ENCODE results near the gene THNSL1.

The THNSL1 gene

GRCh38 chr10:25068152-25069058 lies 52.0 kb downstream of the THNSL1 start (continued):
- TF ChIP-seq, protein P1, sequence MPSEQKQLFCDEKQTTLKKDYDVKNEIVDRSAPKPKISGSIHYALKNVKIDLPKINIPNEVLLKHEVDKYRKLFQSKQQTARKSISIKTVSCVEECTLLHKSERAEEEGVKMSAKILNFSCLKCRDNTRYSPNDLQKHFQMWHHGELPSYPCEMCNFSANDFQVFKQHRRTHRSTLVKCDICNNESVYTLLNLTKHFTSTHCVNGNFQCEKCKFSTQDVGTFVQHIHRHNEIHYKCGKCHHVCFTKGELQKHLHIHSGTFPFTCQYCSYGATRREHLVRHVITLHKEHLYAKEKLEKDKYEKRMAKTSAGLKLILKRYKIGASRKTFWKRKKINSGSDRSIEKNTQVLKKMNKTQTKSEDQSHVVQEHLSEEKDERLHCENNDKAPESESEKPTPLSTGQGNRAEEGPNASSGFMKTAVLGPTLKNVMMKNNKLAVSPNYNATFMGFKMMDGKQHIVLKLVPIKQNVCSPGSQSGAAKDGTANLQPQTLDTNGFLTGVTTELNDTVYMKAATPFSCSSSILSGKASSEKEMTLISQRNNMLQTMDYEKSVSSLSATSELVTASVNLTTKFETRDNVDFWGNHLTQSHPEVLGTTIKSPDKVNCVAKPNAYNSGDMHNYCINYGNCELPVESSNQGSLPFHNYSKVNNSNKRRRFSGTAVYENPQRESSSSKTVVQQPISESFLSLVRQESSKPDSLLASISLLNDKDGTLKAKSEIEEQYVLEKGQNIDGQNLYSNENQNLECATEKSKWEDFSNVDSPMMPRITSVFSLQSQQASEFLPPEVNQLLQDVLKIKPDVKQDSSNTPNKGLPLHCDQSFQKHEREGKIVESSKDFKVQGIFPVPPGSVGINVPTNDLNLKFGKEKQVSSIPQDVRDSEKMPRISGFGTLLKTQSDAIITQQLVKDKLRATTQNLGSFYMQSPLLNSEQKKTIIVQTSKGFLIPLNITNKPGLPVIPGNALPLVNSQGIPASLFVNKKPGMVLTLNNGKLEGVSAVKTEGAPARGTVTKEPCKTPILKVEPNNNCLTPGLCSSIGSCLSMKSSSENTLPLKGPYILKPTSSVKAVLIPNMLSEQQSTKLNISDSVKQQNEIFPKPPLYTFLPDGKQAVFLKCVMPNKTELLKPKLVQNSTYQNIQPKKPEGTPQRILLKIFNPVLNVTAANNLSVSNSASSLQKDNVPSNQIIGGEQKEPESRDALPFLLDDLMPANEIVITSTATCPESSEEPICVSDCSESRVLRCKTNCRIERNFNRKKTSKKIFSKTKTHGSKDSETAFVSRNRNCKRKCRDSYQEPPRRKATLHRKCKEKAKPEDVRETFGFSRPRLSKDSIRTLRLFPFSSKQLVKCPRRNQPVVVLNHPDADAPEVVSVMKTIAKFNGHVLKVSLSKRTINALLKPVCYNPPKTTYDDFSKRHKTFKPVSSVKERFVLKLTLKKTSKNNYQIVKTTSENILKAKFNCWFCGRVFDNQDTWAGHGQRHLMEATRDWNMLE (tag by site-specific recombination; conservative IDR thresholded peaks at IDR 0.05; ENCODE audit: low read depth), result peak; percentile 54
- no peak for TF ChIP-seq GLI2 (tag by site-specific recombination; IDR thresholded peaks at IDR 0.05; ENCODE audit: borderline replicate concordance, low read depth)
- TF ChIP-seq SALL2 (tag by site-specific recombination; IDR thresholded peaks at IDR 0.05; ENCODE audit: borderline replicate concordance), result no peak
- no peak for TF ChIP-seq TSHZ1 (tag by site-specific recombination; IDR thresholded peaks at IDR 0.05; ENCODE audit: borderline replicate concordance)
- TF ChIP-seq ZBTB49 (tag by site-specific recombination; IDR thresholded peaks at IDR 0.05; ENCODE audit: low read depth), result no peak
- TF ChIP-seq ZNF202 (tag by site-specific recombination; IDR thresholded peaks at IDR 0.05; ENCODE audit: borderline replicate concordance), result no peak
- TF ChIP-seq KLF16 (tag by site-specific recombination; IDR thresholded peaks at IDR 0.05), result no peak
- TF ChIP-seq, protein P2, sequence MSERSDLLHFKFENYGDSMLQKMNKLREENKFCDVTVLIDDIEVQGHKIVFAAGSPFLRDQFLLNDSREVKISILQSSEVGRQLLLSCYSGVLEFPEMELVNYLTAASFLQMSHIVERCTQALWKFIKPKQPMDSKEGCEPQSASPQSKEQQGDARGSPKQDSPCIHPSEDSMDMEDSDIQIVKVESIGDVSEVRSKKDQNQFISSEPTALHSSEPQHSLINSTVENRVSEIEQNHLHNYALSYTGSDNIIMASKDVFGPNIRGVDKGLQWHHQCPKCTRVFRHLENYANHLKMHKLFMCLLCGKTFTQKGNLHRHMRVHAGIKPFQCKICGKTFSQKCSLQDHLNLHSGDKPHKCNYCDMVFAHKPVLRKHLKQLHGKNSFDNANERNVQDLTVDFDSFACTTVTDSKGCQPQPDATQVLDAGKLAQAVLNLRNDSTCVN (tag by site-specific recombination; optimal IDR thresholded peaks at IDR 0.05), result no peak
- TF ChIP-seq ZNF211 (tag by site-specific recombination; IDR thresholded peaks at IDR 0.05; ENCODE audit: low read depth), result no peak
- no peak for TF ChIP-seq ZNF621 (tag by site-specific recombination; IDR thresholded peaks at IDR 0.05)
- no peak for TF ChIP-seq ZNF138 (tag by site-specific recombination; IDR thresholded peaks at IDR 0.05; ENCODE audit: borderline replicate concordance)
- peak; percentile 74; the same call in 1 of the 2 replicates for TF ChIP-seq ZNF184 (tag by site-specific recombination; IDR thresholded peaks at IDR 0.05)
- no peak for TF ChIP-seq HOXC10 (CRISPR knock-in tag; IDR thresholded peaks at IDR 0.05)
- no peak for TF ChIP-seq ZNF132 (tag by site-specific recombination; IDR thresholded peaks at IDR 0.05; ENCODE audit: borderline replicate concordance)
- no peak for TF ChIP-seq ZBTB7A (tag by site-specific recombination; IDR thresholded peaks at IDR 0.05; ENCODE audit: low read depth)
- no peak for TF ChIP-seq ZFHX2 (tag by site-specific recombination; conservative IDR thresholded peaks at IDR 0.05)
- TF ChIP-seq, protein P3, sequence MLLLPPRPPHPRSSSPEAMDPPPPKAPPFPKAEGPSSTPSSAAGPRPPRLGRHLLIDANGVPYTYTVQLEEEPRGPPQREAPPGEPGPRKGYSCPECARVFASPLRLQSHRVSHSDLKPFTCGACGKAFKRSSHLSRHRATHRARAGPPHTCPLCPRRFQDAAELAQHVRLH (tag by site-specific recombination; IDR thresholded peaks at IDR 0.05), result no peak
- no peak for TF ChIP-seq ZNF747 (tag by site-specific recombination; IDR thresholded peaks at IDR 0.05)
- no peak for TF ChIP-seq ZNF658 (tag by site-specific recombination; IDR thresholded peaks at IDR 0.05)
- TF ChIP-seq ZNF280D (tag by site-specific recombination; IDR thresholded peaks at IDR 0.05), result peak; percentile 57; the same call in 1 of the 2 replicates
